ENCODE measurements around the gene HOXC9.

GRCh38 chr12:53980104-53980801 is 19.7 kb upstream of the HOXC9 start:
- TF ChIP-seq CTCF (IDR thresholded peaks at IDR 0.05) = no peak
- TF ChIP-seq POLR2A (IDR thresholded peaks at IDR 0.05) = no peak
- TF ChIP-seq EP300 (IDR thresholded peaks at IDR 0.05) = no peak
